ENCODE measurements around the gene GAB4.

GRCh38 chr22:16960220-16960883, 47.7 kb downstream of the GAB4 start:
- TF ChIP-seq, protein P1, sequence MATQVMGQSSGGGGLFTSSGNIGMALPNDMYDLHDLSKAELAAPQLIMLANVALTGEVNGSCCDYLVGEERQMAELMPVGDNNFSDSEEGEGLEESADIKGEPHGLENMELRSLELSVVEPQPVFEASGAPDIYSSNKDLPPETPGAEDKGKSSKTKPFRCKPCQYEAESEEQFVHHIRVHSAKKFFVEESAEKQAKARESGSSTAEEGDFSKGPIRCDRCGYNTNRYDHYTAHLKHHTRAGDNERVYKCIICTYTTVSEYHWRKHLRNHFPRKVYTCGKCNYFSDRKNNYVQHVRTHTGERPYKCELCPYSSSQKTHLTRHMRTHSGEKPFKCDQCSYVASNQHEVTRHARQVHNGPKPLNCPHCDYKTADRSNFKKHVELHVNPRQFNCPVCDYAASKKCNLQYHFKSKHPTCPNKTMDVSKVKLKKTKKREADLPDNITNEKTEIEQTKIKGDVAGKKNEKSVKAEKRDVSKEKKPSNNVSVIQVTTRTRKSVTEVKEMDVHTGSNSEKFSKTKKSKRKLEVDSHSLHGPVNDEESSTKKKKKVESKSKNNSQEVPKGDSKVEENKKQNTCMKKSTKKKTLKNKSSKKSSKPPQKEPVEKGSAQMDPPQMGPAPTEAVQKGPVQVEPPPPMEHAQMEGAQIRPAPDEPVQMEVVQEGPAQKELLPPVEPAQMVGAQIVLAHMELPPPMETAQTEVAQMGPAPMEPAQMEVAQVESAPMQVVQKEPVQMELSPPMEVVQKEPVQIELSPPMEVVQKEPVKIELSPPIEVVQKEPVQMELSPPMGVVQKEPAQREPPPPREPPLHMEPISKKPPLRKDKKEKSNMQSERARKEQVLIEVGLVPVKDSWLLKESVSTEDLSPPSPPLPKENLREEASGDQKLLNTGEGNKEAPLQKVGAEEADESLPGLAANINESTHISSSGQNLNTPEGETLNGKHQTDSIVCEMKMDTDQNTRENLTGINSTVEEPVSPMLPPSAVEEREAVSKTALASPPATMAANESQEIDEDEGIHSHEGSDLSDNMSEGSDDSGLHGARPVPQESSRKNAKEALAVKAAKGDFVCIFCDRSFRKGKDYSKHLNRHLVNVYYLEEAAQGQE (IDR thresholded peaks at IDR 0.05; ENCODE audit: insufficient read depth in 1 of 2, low read depth in 2 of 2, low read length in 2 of 2): no peak
- TF ChIP-seq POLR2AphosphoS5 (IDR thresholded peaks at IDR 0.05; ENCODE audit: low read depth, low read length): no peak
- TF ChIP-seq TAF1 (IDR thresholded peaks at IDR 0.05; ENCODE audit: borderline replicate concordance, insufficient read depth, low read length): no peak
- no peak for TF ChIP-seq SIN3A (IDR thresholded peaks at IDR 0.05; ENCODE audit: borderline replicate concordance, insufficient read depth, low read length)
- TF ChIP-seq FOXP2 (optimal IDR thresholded peaks at IDR 0.05; ENCODE audit: borderline replicate concordance, extremely low read depth, extremely low read length, insufficient read depth): no peak
